Body of pancreas (tissue), 4 donors: ENCODE data around the gene TYW3. TPM values are rescaled to one million over a fixed set of nuclear protein-coding genes. Genes with fewer than 3 reads are reported as not detected.
"Not testable (repeated sequence)": the region's sequence is repeated elsewhere in the genome, so short reads cannot be mapped to it uniquely, and the experiment has no call there.

ENCODE experiments used
- ATAC-seq: fragments of 150-250 bp; one replicate; pipeline ENCODE4 v1.9.1; 2016
- DNase-seq, 4 donors: peaks; one replicate each; pipeline ENCODE4 v3.0.0-alpha.2; 2019
- H3K27ac ChIP-seq, 4 donors: fragments of 200-600 bp; sonication (generic); 1 replicate in 3 of 4; 2 replicates in 1 of 4; pipeline versions ENCODE4 v1.5.1 to v1.6.1; 2016 to 2019; ENCODE audit warnings: mild to moderate bottlenecking in 1 of 4, mixed read lengths in 1 of 4, moderate library complexity in 1 of 4
- H3K27me3 ChIP-seq, 2 donors: fragments of 200-600 bp; sonication (generic); one replicate each; pipeline ENCODE4 v1.6.0; 2016; ENCODE audit warnings: mild to moderate bottlenecking in 1 of 2
- H3K36me3 ChIP-seq, 2 donors: fragments of 200-600 bp; sonication (generic); replicated peaks in 1 of 2; 2 replicates each; pipeline ENCODE4 v1.5.1; 2016; ENCODE audit warnings: low read depth in 2 of 2; ENCODE audit not compliant: insufficient read depth in 1 of 2
- H3K4me1 ChIP-seq: fragments of 200-600 bp; sonication (generic); one replicate; pipeline ENCODE4 v1.6.0; 2016
- H3K4me3 ChIP-seq, 2 donors: fragments of 200-600 bp; sonication (generic); 1 replicate in 1 of 2; 2 replicates in 1 of 2; pipeline ENCODE4 v1.5.1; 2016 to 2019
- H3K9me3 ChIP-seq, 3 donors: fragments of 200-600 bp; sonication (generic); 1 replicate in 2 of 3; 2 replicates in 1 of 3; pipeline ENCODE4 v1.5.1; 2016
- CTCF ChIP-seq, 7 experiments: fragments of 450-650 bp in 4 of 7; fragments of 200-600 bp in 3 of 7; sonication (generic) in 3 of 7; IDR thresholded peaks; one replicate each; pipeline ENCODE4 v1.5.1; 2016 to 2019; ENCODE audit warnings: antibody characterized with exemption in 7 of 7
- POLR2A ChIP-seq, 3 donors: fragments of 450-650 bp; IDR thresholded peaks; one replicate each; pipeline ENCODE4 v1.6.1; 2016; ENCODE audit warnings: antibody characterized with exemption in 3 of 3, mild to moderate bottlenecking in 2 of 3
- WGBS, 2 donors: methylation state at CpG; one replicate each; pipeline ENCODE4 v1.1.5; 2017; 5-methylcytosine and 5-hydroxymethylcytosine counted together
- intact Hi-C: fragments of 100-400 bp; cut with DNase I; formaldehyde crosslinking; loops from one replicate; pipeline ENCODE4 v1.15.1; 2023
- total RNA-seq, 2 donors: library from RNA; depleted of rRNA; stranded (reverse); fragments of >200 nt; gene quantifications; one replicate each; pipeline ENCODE4 v1.1.0, GENCODE V29; 2016

TYW3 gene
- total RNA-seq, 2 donors from 2014 or later: 8.6 to 15.3 TPM

DNA sequence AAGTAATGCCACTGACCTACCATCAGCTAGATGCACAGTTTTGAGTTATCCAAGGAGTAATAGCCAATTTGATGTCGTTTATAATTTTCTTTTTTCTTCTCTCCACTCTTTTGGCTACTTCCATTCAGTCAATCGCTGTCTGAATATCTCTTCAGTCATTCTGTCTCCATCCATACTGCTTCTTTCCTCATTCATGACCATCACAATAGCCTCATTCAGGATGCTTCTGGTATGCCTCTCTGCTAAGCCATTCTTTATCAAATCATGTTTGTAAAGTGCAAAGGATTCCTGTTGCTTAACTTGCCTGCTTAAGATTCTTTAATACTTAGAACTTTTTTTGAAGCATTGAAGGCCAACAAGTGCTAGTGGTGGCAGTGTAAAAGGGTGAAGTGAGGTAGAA lies 20.2 kb downstream of the TYW3 start:
- H3K9me3 ChIP-seq: no peaks in the 10 kb centered on the region
- TF ChIP-seq CTCF (IDR thresholded peaks at IDR 0.05) (no peak), POLR2A (IDR thresholded peaks at IDR 0.05) (no peak)
- peaks cover 0 to 5% of the 10 kb centered on the region in 2 donors for H3K36me3 ChIP-seq
- ATAC-seq (no peak), DNase-seq (no peak)
- H3K27me3 ChIP-seq: no peaks in the 10 kb centered on the region
- H3K4me3 ChIP-seq: no peak overlapping the region
- H3K4me1 ChIP-seq: peaks cover 4% of the 10 kb centered on the region
- no peak overlapping the region for H3K27ac ChIP-seq
- 88% methylated on average over 2 of the region's 2 CpGs for WGBS, 2 donors
- intact Hi-C loops: no loop called here

DNA sequence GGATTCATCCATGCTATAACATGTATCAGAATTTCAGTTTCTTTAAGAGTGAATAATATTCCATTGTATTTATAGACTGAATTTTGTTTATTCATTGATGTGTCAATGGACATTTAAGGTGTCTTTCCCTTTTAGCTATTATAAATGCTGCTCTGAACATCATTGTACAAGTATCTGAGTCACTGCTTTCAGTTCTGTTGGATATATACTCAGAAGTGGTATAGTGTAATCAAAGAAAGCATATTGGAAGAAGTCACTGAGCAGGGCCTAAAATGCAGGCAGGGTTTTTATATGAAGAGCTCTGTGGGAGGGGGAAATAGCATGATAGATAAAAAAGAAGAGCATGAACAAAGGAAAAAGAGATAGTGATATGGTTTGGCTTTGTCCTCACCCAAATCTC lies 22.5 kb downstream of the TYW3 start:
- TF ChIP-seq POLR2A (IDR thresholded peaks at IDR 0.05) (no peak), CTCF (IDR thresholded peaks at IDR 0.05) (no peak)
- no peaks in the 10 kb centered on the region for H3K9me3 ChIP-seq
- H3K27ac ChIP-seq: no peak overlapping the region
- peaks cover 0 to 8% of the 10 kb centered on the region in 2 donors for H3K36me3 ChIP-seq
- no peaks in the 10 kb centered on the region for H3K4me1 ChIP-seq
- DNase-seq (no peak), ATAC-seq (no peak)
- H3K27me3 ChIP-seq: no peaks in the 10 kb centered on the region
- H3K4me3 ChIP-seq: no peak overlapping the region
- intact Hi-C loops: no loop called here

DNA sequence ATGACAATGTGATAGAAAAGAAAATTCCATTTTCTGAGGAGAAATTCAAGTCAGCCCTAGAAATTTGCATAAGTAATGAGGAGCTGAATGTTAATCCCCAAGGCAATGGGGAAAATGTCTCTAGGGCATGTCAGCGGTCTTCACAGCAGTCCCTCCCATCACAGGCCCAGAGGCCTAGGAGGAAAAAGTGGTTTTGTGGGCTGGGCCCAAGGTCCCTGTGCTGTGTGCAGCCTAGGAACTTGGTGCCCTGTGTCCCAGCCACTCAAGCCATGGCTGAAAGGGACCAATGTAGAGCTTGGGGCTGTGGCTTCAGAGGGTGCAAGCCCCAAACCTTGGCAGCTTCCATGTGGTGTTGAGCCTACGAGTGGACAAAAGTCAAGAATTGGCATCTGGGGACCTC lies 23.7 kb downstream of the TYW3 start:
- ATAC-seq, H3K36me3 ChIP-seq, H3K27me3 ChIP-seq, intact Hi-C loops, H3K27ac ChIP-seq, H3K4me1 ChIP-seq, DNase-seq, H3K9me3 ChIP-seq, H3K4me3 ChIP-seq: not testable (repeated sequence)
- 90 to 93% methylated on average over 2 of the region's 2 CpGs for whole genome bisulfite sequencing, 2 donors

DNA sequence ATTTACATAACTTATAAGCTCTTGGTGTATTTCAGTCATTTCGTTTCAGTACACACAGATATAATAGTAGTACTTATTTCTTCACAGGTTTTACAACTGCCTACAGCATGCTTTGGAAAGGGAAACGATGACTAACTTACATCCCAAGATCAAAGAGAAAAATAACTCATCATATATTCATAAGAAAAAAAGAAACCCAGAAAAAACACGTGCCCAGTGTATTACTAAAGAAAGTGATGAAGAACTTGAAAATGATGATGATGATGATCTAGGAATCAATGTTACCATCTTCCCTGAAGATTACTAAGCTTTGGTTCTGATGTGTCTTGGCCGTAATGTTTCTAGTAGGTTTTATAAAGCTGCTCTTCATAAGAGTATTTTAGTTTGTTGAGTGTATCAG lies 30.9 kb downstream of the TYW3 start:
- H3K4me3 ChIP-seq: no peak overlapping the region
- no peak for DNase-seq
- 76 to 79% methylated on average over 4 of the region's 4 CpGs for WGBS, 2 donors
- no peak overlapping the region for H3K27ac ChIP-seq
- H3K36me3 ChIP-seq: peaks cover 0 to 5% of the 10 kb centered on the region in 2 donors
- no peaks in the 10 kb centered on the region for H3K9me3 ChIP-seq
- intact Hi-C loops: no loop called here
- TF ChIP-seq POLR2A (IDR thresholded peaks at IDR 0.05) (no peak), CTCF (IDR thresholded peaks at IDR 0.05) (no peak)
- no peaks in the 10 kb centered on the region for H3K4me1 ChIP-seq
- H3K27me3 ChIP-seq: no peaks in the 10 kb centered on the region
- no peak for ATAC-seq

GRCh38 chr1:74766579-74766978 lies 33.6 kb downstream of the TYW3 start:
- Histone ChIP-seq H3K4me1 (no peaks in the 10 kb centered on the region), H3K36me3 (peaks cover 0 to 2% of the 10 kb centered on the region in 2 donors), H3K9me3 (no peaks in the 10 kb centered on the region), H3K27me3 (no peaks in the 10 kb centered on the region), H3K4me3 (no peak overlapping the region), H3K27ac (no peak overlapping the region)
- TF ChIP-seq POLR2A (IDR thresholded peaks at IDR 0.05) (no peak), CTCF (IDR thresholded peaks at IDR 0.05) (no peak)
- WGBS, 2 donors: 80 to 84% methylated on average over 2 of the region's 2 CpGs
- ATAC-seq: no peak
- DNase-seq: no peak
- intact Hi-C loops: no loop called here
